Peyer's patch (tissue), 4 donors: Measurements from ENCODE around the gene SAMSN1.

Experiments
- POLR2A ChIP-seq, 2 donors: fragments of 450-650 bp; IDR thresholded peaks; one replicate each; pipeline ENCODE4 v1.5.1; 2017; ENCODE audit warnings: antibody characterized with exemption in 2 of 2, mild to moderate bottlenecking in 2 of 2, moderate library complexity in 2 of 2
- TF ChIP-seq, protein P1 (sequence below), 6 experiments: fragments of 450-650 bp in 4 of 6; fragments of 200-600 bp in 2 of 6; sonication (generic) in 1 of 6; IDR thresholded peaks; one replicate each; pipeline ENCODE4 v1.5.1; 2017 to 2019; ENCODE audit warnings: antibody characterized with exemption in 6 of 6, mild to moderate bottlenecking in 3 of 6, moderate library complexity in 1 of 6

DNA sequence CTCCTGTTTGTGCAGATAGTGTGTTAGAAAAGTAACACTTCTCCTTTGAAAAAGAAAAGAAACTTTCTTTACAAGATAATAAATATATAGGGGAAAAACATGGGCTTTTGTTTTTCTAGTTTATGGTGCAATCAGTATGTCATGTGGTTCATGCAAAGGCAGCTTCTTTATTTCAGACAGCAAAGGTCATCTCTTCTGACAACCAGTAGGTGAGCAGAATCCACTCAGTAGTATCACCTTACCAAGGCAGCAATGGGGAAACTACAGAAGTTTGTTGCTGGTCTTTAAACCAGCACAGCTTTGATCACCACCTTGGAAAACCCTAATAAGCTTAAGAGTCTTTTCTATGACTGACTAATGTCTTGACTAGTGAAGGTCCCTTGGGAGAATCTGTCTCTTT lies 13.0 kb upstream of the SAMSN1 start:
- TF ChIP-seq, protein P1, sequence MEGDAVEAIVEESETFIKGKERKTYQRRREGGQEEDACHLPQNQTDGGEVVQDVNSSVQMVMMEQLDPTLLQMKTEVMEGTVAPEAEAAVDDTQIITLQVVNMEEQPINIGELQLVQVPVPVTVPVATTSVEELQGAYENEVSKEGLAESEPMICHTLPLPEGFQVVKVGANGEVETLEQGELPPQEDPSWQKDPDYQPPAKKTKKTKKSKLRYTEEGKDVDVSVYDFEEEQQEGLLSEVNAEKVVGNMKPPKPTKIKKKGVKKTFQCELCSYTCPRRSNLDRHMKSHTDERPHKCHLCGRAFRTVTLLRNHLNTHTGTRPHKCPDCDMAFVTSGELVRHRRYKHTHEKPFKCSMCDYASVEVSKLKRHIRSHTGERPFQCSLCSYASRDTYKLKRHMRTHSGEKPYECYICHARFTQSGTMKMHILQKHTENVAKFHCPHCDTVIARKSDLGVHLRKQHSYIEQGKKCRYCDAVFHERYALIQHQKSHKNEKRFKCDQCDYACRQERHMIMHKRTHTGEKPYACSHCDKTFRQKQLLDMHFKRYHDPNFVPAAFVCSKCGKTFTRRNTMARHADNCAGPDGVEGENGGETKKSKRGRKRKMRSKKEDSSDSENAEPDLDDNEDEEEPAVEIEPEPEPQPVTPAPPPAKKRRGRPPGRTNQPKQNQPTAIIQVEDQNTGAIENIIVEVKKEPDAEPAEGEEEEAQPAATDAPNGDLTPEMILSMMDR (IDR thresholded peaks at IDR 0.05) = no peak
- no peak for TF ChIP-seq POLR2A (IDR thresholded peaks at IDR 0.05)
